ENCODE measurements around the gene FLAD1.
"Not testable (repeated sequence)": the region's sequence is repeated elsewhere in the genome, so short reads cannot be mapped to it uniquely, and the experiment has no call there.

Gene FLAD1

GRCh38 chr1:154990276-154990675 lies 7.1 kb downstream of the FLAD1 start:
- DNase-seq (ENCODE audit: low read depth in 2 of 2): no peak

GRCh38 chr1:154992721-154993571 lies 9.8 kb downstream of the FLAD1 start:
- no peak for DNase-seq (ENCODE audit: low read depth in 2 of 2)

GRCh38 chr1:154993572-154994268 lies 10.6 kb downstream of the FLAD1 start, which contains the start of gene LENEP:
LENEP (plus strand) TSS chr1:154993586; CDS start chr1:154993608, 22 bp downstream.
- DNase-seq (ENCODE audit: low read depth in 2 of 2): no peak

GRCh38 chr1:154994269-154994587 lies 11.1 kb downstream of the FLAD1 start:
- no peak for DNase-seq (ENCODE audit: low read depth in 2 of 2)

GRCh38 chr1:154994591-154994990 lies 11.4 kb downstream of the FLAD1 start:
- no peak for DNase-seq (ENCODE audit: low read depth in 2 of 2)

- not testable (repeated sequence) for DNase-seq (ENCODE audit: low read depth in 2 of 2)
Observed at GRCh38 chr1:154995301-154995983, 12.3 kb downstream of the FLAD1 start.

GRCh38 chr1:154996966-154997701 lies 14.0 kb downstream of the FLAD1 start:
- DNase-seq (ENCODE audit: low read depth in 2 of 2): no peak

- DNase-seq (ENCODE audit: low read depth in 2 of 2): no peak
Observed at GRCh38 chr1:154998201-154998780, 15.1 kb downstream of the FLAD1 start.

- peak in 1 of 2 donors; percentile 47 for DNase-seq (ENCODE audit: low read depth in 2 of 2)
Observed at GRCh38 chr1:154998818-154999570, 15.8 kb downstream of the FLAD1 start.

GRCh38 chr1:154999571-155000410 lies 16.6 kb downstream of the FLAD1 start:
- no peak for DNase-seq (ENCODE audit: low read depth in 2 of 2)

GRCh38 chr1:155000411-155000725 lies 17.2 kb downstream of the FLAD1 start:
- DNase-seq (ENCODE audit: low read depth in 2 of 2): no peak

- DNase-seq (ENCODE audit: low read depth in 2 of 2): peak; percentile 56 to 62
Observed at GRCh38 chr1:155000726-155001424, 17.7 kb downstream of the FLAD1 start.

GRCh38 chr1:155001425-155001674 lies 18.2 kb downstream of the FLAD1 start:
- DNase-seq (ENCODE audit: low read depth in 2 of 2): no peak

GRCh38 chr1:155001675-155002463 lies 18.7 kb downstream of the FLAD1 start:
- DNase-seq (ENCODE audit: low read depth in 2 of 2): peak; percentile 96

- DNase-seq (ENCODE audit: low read depth in 2 of 2): no peak
Observed at GRCh38 chr1:155002464-155003226, 19.5 kb downstream of the FLAD1 start, which contains the start of gene ZBTB7B. ZBTB7B (plus strand) TSS chr1:155002802; CDS start chr1:155014661, 11,859 bp downstream.

GRCh38 chr1:155003227-155003765 lies 20.2 kb downstream of the FLAD1 start:
- DNase-seq (ENCODE audit: low read depth in 2 of 2): no peak

GRCh38 chr1:155003766-155004351 lies 20.7 kb downstream of the FLAD1 start:
- DNase-seq (ENCODE audit: low read depth in 2 of 2): no peak
